Measurements from ENCODE around the gene TRAF1.
"Not testable (repeated sequence)": the region's sequence is repeated elsewhere in the genome, so short reads cannot be mapped to it uniquely, and the experiment has no call there.

Gene TRAF1, protein sequence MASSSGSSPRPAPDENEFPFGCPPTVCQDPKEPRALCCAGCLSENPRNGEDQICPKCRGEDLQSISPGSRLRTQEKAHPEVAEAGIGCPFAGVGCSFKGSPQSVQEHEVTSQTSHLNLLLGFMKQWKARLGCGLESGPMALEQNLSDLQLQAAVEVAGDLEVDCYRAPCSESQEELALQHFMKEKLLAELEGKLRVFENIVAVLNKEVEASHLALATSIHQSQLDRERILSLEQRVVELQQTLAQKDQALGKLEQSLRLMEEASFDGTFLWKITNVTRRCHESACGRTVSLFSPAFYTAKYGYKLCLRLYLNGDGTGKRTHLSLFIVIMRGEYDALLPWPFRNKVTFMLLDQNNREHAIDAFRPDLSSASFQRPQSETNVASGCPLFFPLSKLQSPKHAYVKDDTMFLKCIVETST

GRCh38 chr9:120926397-120926928 is at the start of gene TRAF1:
Gene TRAF1 (minus strand): TSS chr9:120926796. CDS start chr9:120926075, 721 bp downstream.
- Histone ChIP-seq H3K36me3 (ENCODE audit: insufficient read depth, low read length) (no peaks in the 10 kb centered on the region), H3K4me1 (ENCODE audit: insufficient read depth, low read length) (peaks cover 4% of the 10 kb centered on the region), H3K9ac (ENCODE audit: low read length) (no peak within 1 kb of the TSS), H3K4me3 (ENCODE audit: low read depth in 1 of 2, low read length in 2 of 2) (no peak within 1 kb of the TSS), H3K9me3 (ENCODE audit: low read length) (no peaks in the 10 kb centered on the region), H3K27me3 (ENCODE audit: control insufficient read depth in 1 of 2, insufficient read depth in 2 of 2, low read length in 2 of 2) (no peaks in the 10 kb centered on the region), H3K27ac (ENCODE audit: low read depth, low read length) (no peak within 1 kb of the TSS)

GRCh38 chr9:120974921-120975320 is 48.3 kb upstream of the TRAF1 start:
- no peaks in the 10 kb centered on the region for H3K4me1 ChIP-seq (ENCODE audit: insufficient read depth, low read length)
- no peak overlapping the region for H3K9ac ChIP-seq (ENCODE audit: low read length)
- no peak overlapping the region for H3K27ac ChIP-seq (ENCODE audit: low read depth, low read length)
- H3K27me3 ChIP-seq (ENCODE audit: control insufficient read depth in 1 of 2, insufficient read depth in 2 of 2, low read length in 2 of 2): no peaks in the 10 kb centered on the region
- no peak overlapping the region for H3K4me3 ChIP-seq (ENCODE audit: low read depth in 1 of 2, low read length in 2 of 2)
- no peaks in the 10 kb centered on the region for H3K36me3 ChIP-seq (ENCODE audit: insufficient read depth, low read length)
- H3K9me3 ChIP-seq (ENCODE audit: low read length): no peaks in the 10 kb centered on the region

GRCh38 chr9:120974181-120974580 is 47.6 kb upstream of the TRAF1 start:
- H3K9ac ChIP-seq (ENCODE audit: low read length): no peak overlapping the region
- H3K4me1 ChIP-seq (ENCODE audit: insufficient read depth, low read length): no peaks in the 10 kb centered on the region
- no peak overlapping the region for H3K4me3 ChIP-seq (ENCODE audit: low read depth in 1 of 2, low read length in 2 of 2)
- H3K27me3 ChIP-seq (ENCODE audit: control insufficient read depth in 1 of 2, insufficient read depth in 2 of 2, low read length in 2 of 2): no peaks in the 10 kb centered on the region
- H3K9me3 ChIP-seq (ENCODE audit: low read length): no peaks in the 10 kb centered on the region
- no peak overlapping the region for H3K27ac ChIP-seq (ENCODE audit: low read depth, low read length)
- H3K36me3 ChIP-seq (ENCODE audit: insufficient read depth, low read length): no peaks in the 10 kb centered on the region

- H3K36me3 ChIP-seq (ENCODE audit: insufficient read depth, low read length): no peaks in the 10 kb centered on the region
- H3K9ac ChIP-seq (ENCODE audit: low read length): no peak overlapping the region
- no peak overlapping the region for H3K27ac ChIP-seq (ENCODE audit: low read depth, low read length)
- no peaks in the 10 kb centered on the region for H3K9me3 ChIP-seq (ENCODE audit: low read length)
- no peaks in the 10 kb centered on the region for H3K4me1 ChIP-seq (ENCODE audit: insufficient read depth, low read length)
- no peak overlapping the region for H3K4me3 ChIP-seq (ENCODE audit: low read depth in 1 of 2, low read length in 2 of 2)
- H3K27me3 ChIP-seq (ENCODE audit: control insufficient read depth in 1 of 2, insufficient read depth in 2 of 2, low read length in 2 of 2): no peaks in the 10 kb centered on the region
Observed at GRCh38 chr9:120971938-120972337, 45.3 kb upstream of the TRAF1 start.

DNA sequence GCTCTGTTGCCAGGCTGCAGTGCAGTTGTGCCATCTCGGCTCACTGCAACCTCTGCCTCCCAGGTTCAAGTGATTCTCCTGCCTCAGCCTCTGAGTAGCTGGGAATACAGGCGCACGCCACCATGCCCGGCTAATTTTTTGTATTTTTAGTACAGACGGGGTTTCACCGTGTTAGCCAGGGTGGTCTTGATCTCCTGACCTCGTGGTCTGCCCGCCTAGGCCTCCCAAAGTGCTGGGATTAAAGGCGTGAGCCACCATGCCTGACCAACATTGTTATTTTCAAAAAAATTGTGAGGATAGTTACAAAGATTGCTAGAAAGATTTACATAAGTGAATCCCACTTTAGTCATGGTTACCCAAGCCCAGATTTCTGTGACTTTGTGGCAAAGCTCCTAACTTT is 44.9 kb upstream of the TRAF1 start:
- H3K9me3 ChIP-seq (ENCODE audit: low read length); H3K27ac ChIP-seq (ENCODE audit: low read depth, low read length); H3K9ac ChIP-seq (ENCODE audit: low read length); H3K36me3 ChIP-seq (ENCODE audit: insufficient read depth, low read length); H3K4me3 ChIP-seq (ENCODE audit: low read depth in 1 of 2, low read length in 2 of 2); H3K27me3 ChIP-seq (ENCODE audit: control insufficient read depth in 1 of 2, insufficient read depth in 2 of 2, low read length in 2 of 2); H3K4me1 ChIP-seq (ENCODE audit: insufficient read depth, low read length): not testable (repeated sequence)

GRCh38 chr9:120970244-120970643 is 43.6 kb upstream of the TRAF1 start:
- H3K36me3 ChIP-seq (ENCODE audit: insufficient read depth, low read length): no peaks in the 10 kb centered on the region
- no peaks in the 10 kb centered on the region for H3K27me3 ChIP-seq (ENCODE audit: control insufficient read depth in 1 of 2, insufficient read depth in 2 of 2, low read length in 2 of 2)
- no peak overlapping the region for H3K27ac ChIP-seq (ENCODE audit: low read depth, low read length)

GRCh38 chr9:120966013-120966369 is 39.4 kb upstream of the TRAF1 start:
- Histone ChIP-seq H3K9me3 (ENCODE audit: low read length) (no peaks in the 10 kb centered on the region), H3K4me1 (ENCODE audit: insufficient read depth, low read length) (no peaks in the 10 kb centered on the region), H3K27me3 (ENCODE audit: control insufficient read depth in 1 of 2, insufficient read depth in 2 of 2, low read length in 2 of 2) (no peaks in the 10 kb centered on the region), H3K4me3 (ENCODE audit: low read depth in 1 of 2, low read length in 2 of 2) (no peak overlapping the region), H3K27ac (ENCODE audit: low read depth, low read length) (no peak overlapping the region), H3K9ac (ENCODE audit: low read length) (no peak overlapping the region), H3K36me3 (ENCODE audit: insufficient read depth, low read length) (peaks cover 16% of the 10 kb centered on the region)

More at GRCh38 chr9:120970244-120970643, 43.6 kb upstream of the TRAF1 start:
- no peak overlapping the region for H3K4me3 ChIP-seq (ENCODE audit: low read depth in 1 of 2, low read length in 2 of 2)
- no peak overlapping the region for H3K9ac ChIP-seq (ENCODE audit: low read length)
- no peaks in the 10 kb centered on the region for H3K9me3 ChIP-seq (ENCODE audit: low read length)
- H3K4me1 ChIP-seq (ENCODE audit: insufficient read depth, low read length): no peaks in the 10 kb centered on the region

DNA sequence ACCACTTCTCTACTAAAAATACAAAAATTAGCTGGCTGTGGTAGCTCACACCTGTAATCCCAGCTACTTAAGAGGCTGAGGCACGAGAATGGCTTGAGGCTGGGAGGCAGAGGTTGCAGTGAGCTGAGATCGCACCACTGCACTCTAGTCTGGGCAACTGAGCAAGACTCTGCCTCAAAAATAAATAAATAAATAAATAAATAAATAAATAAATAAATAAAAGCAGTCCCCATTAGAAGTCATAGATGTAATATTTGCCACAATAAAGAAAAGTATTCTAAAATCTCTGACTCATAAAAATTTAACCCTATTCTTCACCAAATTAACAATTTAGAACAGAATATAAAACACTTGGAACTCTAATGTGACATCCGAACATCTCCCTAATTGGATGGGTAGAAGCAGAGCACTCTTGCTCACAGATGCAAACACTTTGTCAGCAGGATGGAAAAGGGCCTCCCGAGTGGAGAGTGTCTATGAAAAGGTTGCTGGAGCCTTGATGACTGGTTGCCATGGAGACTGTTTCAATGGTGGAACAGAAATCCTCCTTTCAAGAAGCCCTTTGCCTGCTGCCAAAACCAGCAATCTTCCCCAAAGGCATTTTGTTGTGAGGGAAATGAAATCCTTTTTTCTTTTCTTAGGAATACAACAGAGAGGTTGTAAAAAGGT is 38.9 kb upstream of the TRAF1 start:
- H3K9ac ChIP-seq (ENCODE audit: low read length): no peak overlapping the region
- H3K9me3 ChIP-seq (ENCODE audit: low read length): no peaks in the 10 kb centered on the region
- no peaks in the 10 kb centered on the region for H3K27me3 ChIP-seq (ENCODE audit: control insufficient read depth in 1 of 2, insufficient read depth in 2 of 2, low read length in 2 of 2)
- H3K27ac ChIP-seq (ENCODE audit: low read depth, low read length): no peak overlapping the region
- no peaks in the 10 kb centered on the region for H3K4me1 ChIP-seq (ENCODE audit: insufficient read depth, low read length)
- no peak overlapping the region for H3K4me3 ChIP-seq (ENCODE audit: low read depth in 1 of 2, low read length in 2 of 2)
- H3K36me3 ChIP-seq (ENCODE audit: insufficient read depth, low read length): peaks cover 16% of the 10 kb centered on the region

DNA sequence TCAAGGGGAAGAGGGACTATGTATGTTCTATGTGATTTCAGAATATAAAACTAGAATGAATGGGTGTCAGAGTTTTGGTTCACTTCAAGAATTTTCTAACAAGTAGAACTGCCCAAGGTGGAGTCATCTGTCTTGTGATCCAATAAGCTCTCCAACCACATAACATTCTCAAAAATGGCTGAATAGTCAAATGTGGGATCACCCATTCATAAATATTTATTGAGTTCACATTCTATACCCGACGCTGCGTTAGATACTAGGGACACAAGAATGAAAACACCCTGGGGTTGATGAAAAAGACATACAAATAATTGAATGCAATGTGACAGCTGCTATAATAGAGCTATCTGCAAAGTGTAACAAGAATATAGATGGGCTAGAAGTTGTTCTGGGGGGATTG is 35.3 kb upstream of the TRAF1 start:
- Histone ChIP-seq H3K9ac (ENCODE audit: low read length) (no peak overlapping the region), H3K27ac (ENCODE audit: low read depth, low read length) (no peak overlapping the region), H3K4me3 (ENCODE audit: low read depth in 1 of 2, low read length in 2 of 2) (no peak overlapping the region), H3K27me3 (ENCODE audit: control insufficient read depth in 1 of 2, insufficient read depth in 2 of 2, low read length in 2 of 2) (no peaks in the 10 kb centered on the region), H3K36me3 (ENCODE audit: insufficient read depth, low read length) (peaks cover 16% of the 10 kb centered on the region), H3K9me3 (ENCODE audit: low read length) (no peaks in the 10 kb centered on the region), H3K4me1 (ENCODE audit: insufficient read depth, low read length) (no peaks in the 10 kb centered on the region)

DNA sequence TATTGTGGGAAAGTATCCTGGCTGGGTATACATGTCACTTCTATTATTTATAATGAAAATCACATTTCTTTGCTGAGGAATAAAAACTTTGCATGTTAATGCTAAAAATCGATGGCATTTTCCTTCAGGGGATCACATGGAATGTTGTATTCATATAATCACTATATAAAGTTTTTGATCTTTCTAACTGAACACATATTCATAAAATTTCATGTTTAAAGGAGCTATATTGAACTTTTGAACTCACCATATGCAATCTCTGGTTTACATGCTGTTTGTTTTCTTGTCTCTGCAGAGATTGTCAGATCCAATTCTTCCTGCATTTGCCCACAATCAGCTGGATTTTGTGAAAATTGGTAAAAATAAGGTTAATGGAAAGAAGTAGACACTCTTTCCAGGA is 33.4 kb upstream of the TRAF1 start:
- H3K4me1 ChIP-seq (ENCODE audit: insufficient read depth, low read length): no peaks in the 10 kb centered on the region
- no peaks in the 10 kb centered on the region for H3K9me3 ChIP-seq (ENCODE audit: low read length)
- no peak overlapping the region for H3K9ac ChIP-seq (ENCODE audit: low read length)
- H3K27ac ChIP-seq (ENCODE audit: low read depth, low read length): no peak overlapping the region
- no peaks in the 10 kb centered on the region for H3K27me3 ChIP-seq (ENCODE audit: control insufficient read depth in 1 of 2, insufficient read depth in 2 of 2, low read length in 2 of 2)
- H3K36me3 ChIP-seq (ENCODE audit: insufficient read depth, low read length): peaks cover 16% of the 10 kb centered on the region
- H3K4me3 ChIP-seq (ENCODE audit: low read depth in 1 of 2, low read length in 2 of 2): no peak overlapping the region

DNA sequence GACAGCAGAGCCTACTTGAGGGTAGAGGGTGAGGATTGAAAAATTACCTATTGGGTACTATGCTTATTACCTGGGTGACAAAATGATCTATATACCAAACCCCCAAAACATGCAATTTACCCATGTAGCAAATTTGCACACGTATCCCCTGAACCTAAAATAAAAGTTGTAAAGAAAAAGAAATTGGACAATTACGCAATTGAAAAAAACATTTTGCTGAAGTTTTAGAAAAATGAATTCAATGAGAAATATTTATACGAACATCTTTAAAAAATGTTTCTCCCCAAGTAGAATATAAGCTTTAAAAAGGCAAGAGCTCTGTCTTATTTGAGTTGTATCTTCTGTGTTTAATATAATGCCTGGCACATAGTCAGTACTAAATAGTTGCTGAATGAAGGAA is 30.3 kb upstream of the TRAF1 start:
- no peaks in the 10 kb centered on the region for H3K27me3 ChIP-seq (ENCODE audit: control insufficient read depth in 1 of 2, insufficient read depth in 2 of 2, low read length in 2 of 2)
- H3K4me1 ChIP-seq (ENCODE audit: insufficient read depth, low read length): no peaks in the 10 kb centered on the region
- H3K27ac ChIP-seq (ENCODE audit: low read depth, low read length): no peak overlapping the region
- H3K36me3 ChIP-seq (ENCODE audit: insufficient read depth, low read length): peaks cover 7% of the 10 kb centered on the region
- no peaks in the 10 kb centered on the region for H3K9me3 ChIP-seq (ENCODE audit: low read length)
- no peak overlapping the region for H3K9ac ChIP-seq (ENCODE audit: low read length)
- H3K4me3 ChIP-seq (ENCODE audit: low read depth in 1 of 2, low read length in 2 of 2): no peak overlapping the region

All from muscle layer of colon (tissue), 2 donors.